Endodermal cell (in vitro differentiated cells): ENCODE results near the gene SLC31A1. TPM values are rescaled to one million over a fixed set of nuclear protein-coding genes. Genes with fewer than 3 reads are reported as not detected.

Experiments used
- DNase-seq: peaks from one replicate; pipeline ENCODE4 v3.0.0-alpha.2; 2017
- H3K27ac ChIP-seq: 2 replicates; pipeline ENCODE4 v1.5.1; 2013; ENCODE audit warnings: mild to moderate bottlenecking, low read depth, low read length, moderate library complexity
- H3K27me3 ChIP-seq: 2 replicates; pipeline ENCODE4 v1.6.1; 2013; ENCODE audit warnings: mild to moderate bottlenecking, low read length, moderate library complexity; ENCODE audit not compliant: insufficient read depth, control insufficient read depth, poor library complexity, severe bottlenecking
- H3K36me3 ChIP-seq: 2 replicates; pipeline ENCODE4 v1.7.0; 2013; ENCODE audit warnings: mild to moderate bottlenecking, low read length, moderate library complexity; ENCODE audit not compliant: control insufficient read depth, insufficient read depth
- H3K4me1 ChIP-seq: one replicate; pipeline ENCODE4 v1.7.0; 2013; ENCODE audit warnings: low read length; ENCODE audit not compliant: control insufficient read depth, insufficient read depth
- H3K4me3 ChIP-seq: 2 replicates; pipeline ENCODE4 v1.5.1; 2013; ENCODE audit warnings: mild to moderate bottlenecking, low read length, moderate library complexity
- H3K9ac ChIP-seq: 2 replicates; pipeline ENCODE4 v1.6.1; 2013; ENCODE audit warnings: mild to moderate bottlenecking, low read length, moderate library complexity; ENCODE audit not compliant: poor library complexity, severe bottlenecking; ENCODE audit errors: extremely low read depth
- H3K9me3 ChIP-seq: 2 replicates; pipeline ENCODE4 v1.6.1; 2013; ENCODE audit warnings: mild to moderate bottlenecking, low read length, moderate library complexity; ENCODE audit not compliant: control insufficient read depth
- H3K27ac Mint-ChIP-seq: 2 replicates; pipeline ENCODE4 v1.8.0; 2020; ENCODE audit warnings: mixed read lengths
- H3K27me3 Mint-ChIP-seq: 2 replicates; pipeline ENCODE4 v1.8.0; 2021; ENCODE audit warnings: mild to moderate bottlenecking, mixed read lengths; ENCODE audit not compliant: insufficient read depth
- H3K36me3 Mint-ChIP-seq: 2 replicates; pipeline ENCODE4 v1.8.0; 2020; ENCODE audit warnings: low read depth, mixed read lengths
- H3K4me1 Mint-ChIP-seq: 2 replicates; pipeline ENCODE4 v1.8.0; 2020; ENCODE audit warnings: mixed read lengths
- H3K4me3 Mint-ChIP-seq: 2 replicates; pipeline ENCODE4 v1.8.0; 2020; ENCODE audit warnings: mild to moderate bottlenecking, moderate library complexity, mixed read lengths
- H3K9me3 Mint-ChIP-seq: 2 replicates; pipeline ENCODE4 v1.8.0; 2020; ENCODE audit warnings: mild to moderate bottlenecking, mixed read lengths
- CTCF ChIP-seq: fragments of 200-600 bp; sonication (generic); conservative IDR thresholded peaks from 2 replicates; pipeline ENCODE4 v1.5.0; 2021; ENCODE audit warnings: antibody characterized with exemption, mild to moderate bottlenecking
- WGBS, 2 experiments: methylation state at CpG; one replicate each; pipeline versions ENCODE4 v1.1.5 to v1.1.7; 2013; ENCODE audit warnings: missing lambda C conversion rate in 2 of 2, mixed read lengths in 1 of 2; ENCODE audit not compliant: insufficient coverage in 1 of 2, insufficient read length in 1 of 2; 5-methylcytosine and 5-hydroxymethylcytosine counted together
- total RNA-seq, 2 donors: library from RNA; stranded (reverse); fragmentation: NEBNext Ultra II Directional in 1 of 2; extraction: Animal tissue kit (Norgen Biotek cat#: 25700) in 1 of 2; gene quantifications; 2 replicates in 1 of 2; 3 replicates in 1 of 2; pipeline ENCODE4 v1.2.1, GENCODE V29; 2021

Gene SLC31A1
- total RNA-seq, 2 donors from 2014 or later = 29.1 to 32.4 TPM

- 93 to 94% methylated on average over 3 to 4 of the region's 4 CpGs for WGBS, 2 experiments
These were observed 36.1 kb upstream of the SLC31A1 start for GRCh38 chr9:113185271-113185670.

GRCh38 chr9:113186137-113186755 lies 35.1 kb upstream of the SLC31A1 start:
- Histone ChIP-seq H3K27me3 (no peaks in the 10 kb centered on the region), H3K4me1 (peaks cover 3% of the 10 kb centered on the region), H3K36me3 (peaks cover 85% of the 10 kb centered on the region), H3K9me3 (no peaks in the 10 kb centered on the region), H3K4me3 (no peak overlapping the region), H3K27ac (no peak overlapping the region), H3K9ac (no peak overlapping the region)
- H3K9me3 Mint-ChIP-seq = no peaks in the 10 kb centered on the region
- 92 to 95% methylated on average over 7 of the region's 7 CpGs for WGBS, 2 experiments
- no peak overlapping the region for H3K27ac Mint-ChIP-seq
- H3K27me3 Mint-ChIP-seq = no peaks in the 10 kb centered on the region
- no peak overlapping the region for H3K4me3 Mint-ChIP-seq
- no peak for TF ChIP-seq CTCF
- no peak for DNase-seq
- H3K36me3 Mint-ChIP-seq = peaks cover 37% of the 10 kb centered on the region
- H3K4me1 Mint-ChIP-seq = no peaks in the 10 kb centered on the region

More at GRCh38 chr9:113185271-113185670, 36.1 kb upstream of the SLC31A1 start:
- no peak overlapping the region for H3K4me3 Mint-ChIP-seq
- Histone ChIP-seq H3K36me3 (peaks cover 88% of the 10 kb centered on the region), H3K4me1 (peaks cover 3% of the 10 kb centered on the region), H3K27me3 (no peaks in the 10 kb centered on the region), H3K27ac (no peak overlapping the region), H3K9ac (no peak overlapping the region), H3K4me3 (no peak overlapping the region), H3K9me3 (no peaks in the 10 kb centered on the region)
- H3K9me3 Mint-ChIP-seq = no peaks in the 10 kb centered on the region
- no peak overlapping the region for H3K27ac Mint-ChIP-seq
- H3K4me1 Mint-ChIP-seq = no peaks in the 10 kb centered on the region
- no peaks in the 10 kb centered on the region for H3K27me3 Mint-ChIP-seq
- no peak for TF ChIP-seq CTCF
- DNase-seq = no peak
- peaks cover 39% of the 10 kb centered on the region for H3K36me3 Mint-ChIP-seq

GRCh38 chr9:113187929-113188595 lies 33.3 kb upstream of the SLC31A1 start:
- Histone ChIP-seq H3K4me3 (no peak overlapping the region), H3K27me3 (no peaks in the 10 kb centered on the region), H3K27ac (no peak overlapping the region), H3K36me3 (peaks cover 84% of the 10 kb centered on the region), H3K9me3 (no peaks in the 10 kb centered on the region), H3K9ac (no peak overlapping the region), H3K4me1 (peaks cover 3% of the 10 kb centered on the region)
- Mint-ChIP-seq H3K4me3 (no peak overlapping the region), H3K9me3 (no peaks in the 10 kb centered on the region), H3K36me3 (peaks cover 28% of the 10 kb centered on the region), H3K27me3 (no peaks in the 10 kb centered on the region), H3K4me1 (no peaks in the 10 kb centered on the region), H3K27ac (no peak overlapping the region)
- no peak for DNase-seq
- TF ChIP-seq CTCF = no peak
- 90 to 95% methylated on average over 4 to 9 of the region's 9 CpGs for WGBS, 2 experiments
